ENCODE results near the gene CT55.

Gene CT55

DNA sequence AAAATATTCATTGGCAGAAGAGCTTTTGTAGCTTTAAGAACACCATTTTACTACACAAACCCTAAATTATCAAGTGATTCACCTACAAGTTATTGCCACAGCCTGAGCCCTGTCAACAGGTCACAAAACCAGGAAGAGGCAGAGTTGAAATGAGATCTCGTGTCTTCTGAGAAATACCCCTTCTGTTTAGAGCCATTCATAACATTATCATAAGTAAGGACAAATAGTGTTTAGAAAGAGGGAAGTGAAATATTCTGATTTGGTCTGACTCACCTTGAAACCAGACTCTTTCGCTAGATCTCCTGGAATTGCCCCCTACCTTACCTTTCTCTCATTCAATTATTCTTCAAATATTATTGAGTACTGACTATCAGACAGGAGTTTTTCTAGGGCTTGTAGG, 56.8 kb downstream of the CT55 start:
- H3K9ac ChIP-seq: no peak overlapping the region
- H3K4me3 ChIP-seq (IDR thresholded peaks at IDR 0.05; ENCODE audit: insufficient read depth, low read depth, low read length): no peak overlapping the region
- H3K27ac ChIP-seq: no peak overlapping the region
- no peaks in the 10 kb centered on the region for H3K36me3 ChIP-seq (ENCODE audit: insufficient read depth)
- no peaks in the 10 kb centered on the region for H3K27me3 ChIP-seq (ENCODE audit: insufficient read depth, low read depth)
- H3K4me1 ChIP-seq (ENCODE audit: low read depth, poor library complexity, severe bottlenecking): no peaks in the 10 kb centered on the region
- H3K4me2 ChIP-seq: no peak overlapping the region
- no peaks in the 10 kb centered on the region for H3K79me2 ChIP-seq (ENCODE audit: insufficient read depth, low read depth)
- H2AFZ ChIP-seq (ENCODE audit: low read depth): no peak overlapping the region
- TF ChIP-seq, protein P1, sequence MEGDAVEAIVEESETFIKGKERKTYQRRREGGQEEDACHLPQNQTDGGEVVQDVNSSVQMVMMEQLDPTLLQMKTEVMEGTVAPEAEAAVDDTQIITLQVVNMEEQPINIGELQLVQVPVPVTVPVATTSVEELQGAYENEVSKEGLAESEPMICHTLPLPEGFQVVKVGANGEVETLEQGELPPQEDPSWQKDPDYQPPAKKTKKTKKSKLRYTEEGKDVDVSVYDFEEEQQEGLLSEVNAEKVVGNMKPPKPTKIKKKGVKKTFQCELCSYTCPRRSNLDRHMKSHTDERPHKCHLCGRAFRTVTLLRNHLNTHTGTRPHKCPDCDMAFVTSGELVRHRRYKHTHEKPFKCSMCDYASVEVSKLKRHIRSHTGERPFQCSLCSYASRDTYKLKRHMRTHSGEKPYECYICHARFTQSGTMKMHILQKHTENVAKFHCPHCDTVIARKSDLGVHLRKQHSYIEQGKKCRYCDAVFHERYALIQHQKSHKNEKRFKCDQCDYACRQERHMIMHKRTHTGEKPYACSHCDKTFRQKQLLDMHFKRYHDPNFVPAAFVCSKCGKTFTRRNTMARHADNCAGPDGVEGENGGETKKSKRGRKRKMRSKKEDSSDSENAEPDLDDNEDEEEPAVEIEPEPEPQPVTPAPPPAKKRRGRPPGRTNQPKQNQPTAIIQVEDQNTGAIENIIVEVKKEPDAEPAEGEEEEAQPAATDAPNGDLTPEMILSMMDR (conservative IDR thresholded peaks at IDR 0.05; ENCODE audit: low read depth, low read length): no peak
- H4K20me1 ChIP-seq (ENCODE audit: insufficient read depth): no peaks in the 10 kb centered on the region

DNA sequence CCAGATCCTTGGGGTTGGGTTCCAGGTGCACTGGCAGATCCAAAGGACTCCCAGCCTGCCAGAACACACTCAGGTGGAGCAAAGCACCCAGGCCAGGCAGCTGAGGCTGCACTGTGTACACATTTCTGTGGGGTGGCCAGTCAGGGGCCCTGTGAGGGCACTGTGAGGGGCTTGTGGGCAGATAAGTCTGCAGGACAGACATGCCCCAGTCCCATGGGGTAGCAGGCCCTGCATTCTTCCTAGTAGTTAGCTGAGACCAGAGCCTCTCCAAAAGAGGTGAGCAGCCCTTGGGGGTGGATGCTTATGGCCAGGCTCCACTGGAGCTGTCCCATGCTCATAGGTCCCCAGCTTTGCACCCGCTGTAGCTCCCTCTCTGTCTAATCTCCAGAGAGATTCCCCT, 58.5 kb downstream of the CT55 start:
- TF ChIP-seq, protein P1 (conservative IDR thresholded peaks at IDR 0.05; ENCODE audit: low read depth, low read length): no peak
- H3K36me3 ChIP-seq (ENCODE audit: insufficient read depth): no peaks in the 10 kb centered on the region

GRCh38 chrX:135112096-135112729, 59.0 kb downstream of the CT55 start:
- TF ChIP-seq, protein P1 (conservative IDR thresholded peaks at IDR 0.05; ENCODE audit: low read depth, low read length): peak; percentile 61
- no peaks in the 10 kb centered on the region for H3K36me3 ChIP-seq (ENCODE audit: insufficient read depth)
- H2AFZ ChIP-seq (ENCODE audit: low read depth): peak overlapping the region; percentile 36; the same call in 1 of the 2 replicates
- H3K27ac ChIP-seq: no peak overlapping the region
- H3K4me3 ChIP-seq (IDR thresholded peaks at IDR 0.05; ENCODE audit: insufficient read depth, low read depth, low read length): no peak overlapping the region
- H3K4me2 ChIP-seq: no peak overlapping the region
- H3K27me3 ChIP-seq (ENCODE audit: insufficient read depth, low read depth): no peaks in the 10 kb centered on the region
- H3K4me1 ChIP-seq (ENCODE audit: low read depth, poor library complexity, severe bottlenecking): no peaks in the 10 kb centered on the region
- H3K79me2 ChIP-seq (ENCODE audit: insufficient read depth, low read depth): no peaks in the 10 kb centered on the region
- H3K9ac ChIP-seq: no peak overlapping the region
- H4K20me1 ChIP-seq (ENCODE audit: insufficient read depth): no peaks in the 10 kb centered on the region

More for the DNA sequence above, 58.5 kb downstream of the CT55 start:
- Histone ChIP-seq H3K27ac (no peak overlapping the region), H2AFZ (ENCODE audit: low read depth) (peak overlapping the region; percentile 36; the same call in 1 of the 2 replicates), H3K9ac (no peak overlapping the region), H3K4me1 (ENCODE audit: low read depth, poor library complexity, severe bottlenecking) (no peaks in the 10 kb centered on the region), H3K4me2 (no peak overlapping the region), H3K79me2 (ENCODE audit: insufficient read depth, low read depth) (no peaks in the 10 kb centered on the region), H4K20me1 (ENCODE audit: insufficient read depth) (no peaks in the 10 kb centered on the region), H3K4me3 (IDR thresholded peaks at IDR 0.05; ENCODE audit: insufficient read depth, low read depth, low read length) (no peak overlapping the region), H3K27me3 (ENCODE audit: insufficient read depth, low read depth) (no peaks in the 10 kb centered on the region)

GRCh38 chrX:135109554-135109953, 61.6 kb downstream of the CT55 start:
- Histone ChIP-seq H3K79me2 (ENCODE audit: insufficient read depth, low read depth) (no peaks in the 10 kb centered on the region), H3K4me1 (ENCODE audit: low read depth, poor library complexity, severe bottlenecking) (no peaks in the 10 kb centered on the region), H4K20me1 (ENCODE audit: insufficient read depth) (no peaks in the 10 kb centered on the region), H3K27ac (no peak overlapping the region), H3K27me3 (ENCODE audit: insufficient read depth, low read depth) (no peaks in the 10 kb centered on the region), H3K36me3 (ENCODE audit: insufficient read depth) (no peaks in the 10 kb centered on the region), H3K4me2 (no peak overlapping the region), H3K4me3 (IDR thresholded peaks at IDR 0.05; ENCODE audit: insufficient read depth, low read depth, low read length) (no peak overlapping the region), H3K9ac (no peak overlapping the region), H2AFZ (ENCODE audit: low read depth) (no peak overlapping the region)
- TF ChIP-seq, protein P1 (conservative IDR thresholded peaks at IDR 0.05; ENCODE audit: low read depth, low read length): no peak

Measured in KMS-11 (cell line).